AG04449 (cell line): ENCODE data around the gene OR6S1.

Experiments used
- CTCF ChIA-PET: fragments of 350-600 bp; formaldehyde crosslinking; extraction: SDS; loops from one replicate; lab custom pipeline; 2021; ENCODE audit warnings: antibody characterized with exemption; lab: Yijun Ruan, JAX
- POLR2A ChIA-PET: fragments of 400-600, 350-600 bp; formaldehyde crosslinking; extraction: SDS; loops from one replicate; lab custom pipeline; 2020; ENCODE audit warnings: antibody characterized with exemption, inconsistent platforms; lab: Yijun Ruan, JAX
- DNase-seq: peaks from one replicate; pipeline ENCODE4 v3.0.0-alpha.2; 2010; ENCODE audit warnings: low read depth, low spot score
- H3K4me3 ChIP-seq: 2 replicates; pipeline ENCODE4 v1.5.1; 2011; ENCODE audit warnings: low read depth, mild to moderate bottlenecking, control low read depth, low read length
- CTCF ChIP-seq: IDR thresholded peaks from one replicate; pipeline ENCODE4 v1.5.1; 2011; ENCODE audit warnings: mild to moderate bottlenecking, moderate library complexity, low read length, control low read depth, inconsistent platforms; ENCODE audit not compliant: insufficient read depth; ENCODE audit errors: missing control alignments

The OR6S1 gene

GRCh38 chr14:20628063-20628854 is 13.2 kb downstream of the OR6S1 start:
- ChIA-PET POLR2A (no interaction called here), CTCF (interaction anchor here (1.4 kb wide), 1 partner anchor 300 kb away, joined by 3 read pairs; no protein-coding TSS in a partner anchor)
- no peak overlapping the region for H3K4me3 ChIP-seq
- DNase-seq, result no peak
- TF ChIP-seq CTCF, result no peak

GRCh38 chr14:20627346-20628027 is 14.0 kb downstream of the OR6S1 start:
- TF ChIP-seq CTCF, result no peak
- DNase-seq, result no peak
- no peak overlapping the region for H3K4me3 ChIP-seq
- ChIA-PET CTCF (interaction anchor here (1.3 to 1.4 kb wide), 2 partner anchors 63 to 299 kb away, joined by 3 to 6 read pairs; no protein-coding TSS in a partner anchor), POLR2A (no interaction called here)

GRCh38 chr14:20626274-20626673 is 15.2 kb downstream of the OR6S1 start:
- POLR2A ChIA-PET, result no interaction called here
- H3K4me3 ChIP-seq, result no peak overlapping the region
- CTCF ChIA-PET, result interaction anchor here (1.1 to 1.3 kb wide), 4 partner anchors 12 to 64 kb away, joined by 3 to 6 read pairs (median 4); no protein-coding TSS in a partner anchor
- DNase-seq, result no peak
- no peak for TF ChIP-seq CTCF

GRCh38 chr14:20624495-20625070 is 16.9 kb downstream of the OR6S1 start:
- peak overlapping the region; percentile 61 for H3K4me3 ChIP-seq
- CTCF ChIA-PET, result interaction anchor here (3.0 kb wide), 1 partner anchor 12 kb away, joined by 13 read pairs; no protein-coding TSS in a partner anchor
- POLR2A ChIA-PET, result no interaction called here
- no peak for DNase-seq
- TF ChIP-seq CTCF, result no peak

GRCh38 chr14:20623798-20624197 is 17.7 kb downstream of the OR6S1 start:
- POLR2A ChIA-PET, result no interaction called here
- CTCF ChIA-PET, result interaction anchor here (3.0 to 3.9 kb wide), 2 partner anchors 11 to 14 kb away, joined by 13 to 15 read pairs; no protein-coding TSS in a partner anchor
- no peak overlapping the region for H3K4me3 ChIP-seq
- TF ChIP-seq CTCF, result no peak
- DNase-seq, result no peak

GRCh38 chr14:20622816-20623291 is 18.6 kb downstream of the OR6S1 start:
- ChIA-PET POLR2A (interaction anchor here (1.1 kb wide), 1 partner anchor 10 kb away, joined by 3 read pairs; no protein-coding TSS in a partner anchor), CTCF (interaction anchor here (1.4 to 3.9 kb wide), 3 partner anchors 10 to 68 kb away, joined by 5 to 15 read pairs (median 13); no protein-coding TSS in a partner anchor)
- DNase-seq, result no peak
- no peak for TF ChIP-seq CTCF
- peak overlapping the region; percentile 3; the same call in 1 of the 2 replicates for H3K4me3 ChIP-seq
